HG03108 (cell line): ENCODE results near the gene CAPSL.
"Not testable (repeated sequence)": the region's sequence is repeated elsewhere in the genome, so short reads cannot be mapped to it uniquely, and the experiment has no call there.

Experiments
- ATAC-seq: cut with Tn5 transposase; IDR thresholded peaks from one replicate; pipeline ENCODE4 v1.9.1; 2021; ENCODE audit warnings: moderate library complexity; ENCODE audit not compliant: unreplicated experiment

The CAPSL gene

DNA sequence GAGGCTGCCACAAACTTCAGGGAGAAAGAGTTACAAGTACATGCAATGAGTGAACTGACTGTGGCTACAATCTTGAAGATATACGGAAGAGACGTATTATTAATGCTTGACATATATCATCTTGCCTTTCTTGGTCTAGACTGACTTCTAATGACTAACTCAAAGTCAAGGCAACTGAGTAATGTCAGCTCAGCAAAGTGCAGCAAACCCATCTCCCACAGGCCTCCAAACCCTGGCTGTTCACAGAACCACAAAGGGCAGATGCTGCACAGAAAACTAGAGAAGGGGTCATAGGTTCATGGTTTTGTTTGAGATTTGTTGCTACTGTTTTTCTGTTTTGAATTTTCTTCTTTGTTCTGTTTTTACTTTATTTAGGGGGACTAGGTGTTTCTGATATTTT lies 60.8 kb downstream of the CAPSL start:
- no peak for ATAC-seq

DNA sequence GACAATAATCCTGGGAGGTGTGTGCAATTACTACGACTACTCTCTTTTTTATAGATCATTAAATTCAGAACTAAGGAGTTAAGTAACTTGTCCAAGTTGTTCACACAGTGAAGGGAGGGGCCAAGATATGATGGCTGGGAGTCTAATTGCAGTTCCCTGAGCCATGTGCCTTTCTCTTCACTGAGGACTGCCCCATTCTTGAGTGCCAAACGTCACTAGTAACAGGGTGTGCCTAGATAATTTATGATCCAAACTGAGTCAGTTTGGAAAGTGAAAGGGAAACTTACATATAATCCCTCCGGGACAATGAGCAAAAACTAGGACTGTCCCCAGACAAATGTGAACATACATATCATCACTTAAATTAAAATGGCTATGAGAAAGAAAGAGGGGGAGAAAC lies 61.5 kb downstream of the CAPSL start:
- ATAC-seq, result no peak

DNA sequence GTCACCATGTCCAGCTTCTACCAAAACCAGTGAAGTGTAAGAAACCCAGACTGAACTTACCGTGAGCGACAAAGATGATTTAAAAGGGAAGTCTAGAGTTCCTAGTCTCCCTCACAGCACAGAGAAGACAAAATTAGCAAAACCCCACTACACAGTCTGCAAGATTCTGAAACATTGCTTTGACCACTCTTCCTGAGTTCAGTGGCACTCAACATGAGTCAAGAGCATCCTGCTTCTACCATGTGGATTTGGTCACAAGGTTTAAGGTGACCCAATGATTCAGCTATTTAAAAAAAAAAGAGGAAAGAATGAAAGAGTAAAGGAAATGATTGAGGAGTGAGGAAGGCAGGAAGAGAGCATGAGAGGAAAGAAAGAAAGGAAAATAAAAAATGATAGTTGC lies 62.0 kb downstream of the CAPSL start:
- ATAC-seq, result no peak

DNA sequence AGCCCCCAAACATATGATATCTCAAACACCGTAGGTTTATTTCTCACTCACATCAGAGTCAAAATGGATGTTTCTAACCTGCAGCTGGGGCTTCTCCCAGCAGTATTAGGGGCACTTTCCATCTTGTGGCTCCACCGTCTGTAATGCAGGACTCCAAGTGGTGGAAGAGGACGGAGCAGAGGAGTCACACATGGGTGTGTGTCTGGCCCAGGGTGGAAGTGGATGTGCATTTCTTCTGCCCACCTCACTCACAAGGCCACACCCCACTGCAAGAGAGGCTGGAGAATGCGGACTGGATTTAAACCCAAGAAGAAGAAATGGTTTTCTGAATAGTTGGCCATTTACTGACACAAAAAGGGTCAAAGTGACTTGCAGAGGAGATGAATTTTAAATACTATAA lies 67.8 kb downstream of the CAPSL start:
- no peak for ATAC-seq

DNA sequence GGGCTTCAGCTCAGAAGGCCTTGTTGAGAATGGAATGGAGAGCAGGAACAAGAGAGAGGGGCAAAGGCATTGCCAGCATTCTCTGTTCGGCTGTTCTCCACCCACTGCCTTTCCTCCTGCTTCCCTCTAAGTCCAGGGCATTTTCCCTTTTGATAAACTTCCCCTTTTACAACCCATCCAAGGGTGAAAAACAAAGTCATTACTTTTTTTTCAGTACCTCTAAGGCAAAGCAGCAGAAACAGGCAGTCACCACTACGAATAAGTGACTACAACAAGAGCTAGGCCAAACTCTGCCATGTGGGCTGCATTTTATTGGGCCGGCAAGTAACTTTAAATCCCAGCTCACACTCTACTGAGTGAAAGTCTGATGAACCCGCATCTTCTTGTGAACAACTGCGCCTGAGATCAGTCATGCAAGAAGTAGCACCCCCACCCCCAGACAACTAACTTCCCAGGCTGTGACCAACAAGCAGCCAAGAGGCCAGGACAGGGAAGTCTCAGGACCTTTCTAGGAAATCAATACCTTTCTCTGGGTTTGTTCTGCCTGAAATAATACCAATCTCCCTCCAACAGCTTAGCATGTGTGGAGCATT lies 68.6 kb downstream of the CAPSL start:
- no peak for ATAC-seq

DNA sequence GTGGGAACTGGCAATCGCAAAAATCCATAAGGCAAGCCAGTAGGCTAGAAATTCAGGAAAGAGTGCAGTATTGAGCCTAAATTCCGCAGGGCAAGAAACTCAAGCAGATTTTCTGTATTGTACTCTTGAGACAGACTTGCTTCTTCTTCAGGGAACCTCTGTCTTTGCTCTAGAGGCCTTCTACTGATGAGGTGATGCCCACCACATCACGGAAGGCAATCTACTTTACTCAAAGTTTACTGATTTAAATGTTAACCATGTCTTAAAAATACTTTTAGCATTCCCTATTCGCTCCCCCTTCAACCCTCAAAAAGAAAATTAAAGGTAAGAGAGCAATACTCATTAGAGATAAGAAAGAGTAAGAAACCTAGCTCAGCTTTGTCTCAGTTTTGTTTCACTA lies 70.4 kb downstream of the CAPSL start:
- no peak for ATAC-seq

DNA sequence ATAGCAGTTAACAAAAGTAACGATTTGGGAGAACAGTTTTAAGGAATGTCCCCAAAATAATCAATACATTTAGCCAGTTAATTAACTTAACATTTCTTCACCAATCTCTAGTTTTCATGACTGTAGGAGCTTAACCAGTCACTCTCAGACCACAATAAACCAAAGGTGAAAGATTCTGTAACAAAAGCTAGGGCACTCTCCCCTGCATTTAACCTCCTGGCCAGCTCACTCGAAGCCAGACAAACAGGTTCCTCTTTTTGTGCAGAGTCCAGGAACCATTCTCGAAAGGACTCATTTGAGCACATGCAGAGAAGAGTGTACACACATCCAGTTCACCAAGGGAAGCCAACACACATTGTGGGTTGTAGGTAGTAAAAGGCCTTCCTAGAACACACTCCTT lies 75.3 kb downstream of the CAPSL start:
- ATAC-seq, result no peak

DNA sequence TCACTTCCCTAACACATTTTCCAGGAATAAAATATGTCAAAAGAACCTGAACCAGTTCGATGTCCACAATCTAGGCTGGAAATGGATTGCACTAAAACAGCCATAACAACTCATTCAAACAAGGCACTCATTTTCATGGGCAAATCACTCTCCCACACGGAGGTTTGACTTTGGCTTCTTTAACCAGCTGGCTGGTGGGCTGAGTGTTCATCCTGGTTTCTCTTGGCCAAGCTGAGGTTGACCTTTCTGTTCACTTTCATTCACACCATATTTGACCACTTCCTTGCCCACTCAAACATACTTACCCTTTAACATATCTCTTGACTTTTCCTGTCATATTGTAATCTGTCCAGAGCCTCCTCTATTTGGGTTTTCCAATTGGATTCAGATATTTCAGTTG lies 76.3 kb downstream of the CAPSL start:
- ATAC-seq, result no peak

DNA sequence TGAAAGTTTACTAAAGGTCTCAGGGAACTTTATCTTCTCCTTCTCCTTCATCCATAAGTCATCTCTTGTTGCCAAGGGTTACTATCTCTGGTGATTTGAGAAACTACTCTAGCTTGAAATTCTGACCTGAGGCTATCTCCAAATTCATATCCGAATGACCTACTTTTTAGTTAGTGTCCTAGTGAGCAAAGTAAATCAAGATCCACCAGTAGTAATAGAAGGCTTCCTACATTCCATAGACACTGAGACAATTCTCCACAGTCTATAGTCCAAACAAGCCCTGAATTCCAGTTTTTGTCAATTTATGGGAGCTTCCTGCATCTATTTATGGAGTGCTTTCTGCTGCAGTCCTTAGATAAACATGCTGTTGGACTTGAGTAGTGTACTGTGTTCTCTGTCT lies 76.7 kb downstream of the CAPSL start:
- ATAC-seq, result no peak

DNA sequence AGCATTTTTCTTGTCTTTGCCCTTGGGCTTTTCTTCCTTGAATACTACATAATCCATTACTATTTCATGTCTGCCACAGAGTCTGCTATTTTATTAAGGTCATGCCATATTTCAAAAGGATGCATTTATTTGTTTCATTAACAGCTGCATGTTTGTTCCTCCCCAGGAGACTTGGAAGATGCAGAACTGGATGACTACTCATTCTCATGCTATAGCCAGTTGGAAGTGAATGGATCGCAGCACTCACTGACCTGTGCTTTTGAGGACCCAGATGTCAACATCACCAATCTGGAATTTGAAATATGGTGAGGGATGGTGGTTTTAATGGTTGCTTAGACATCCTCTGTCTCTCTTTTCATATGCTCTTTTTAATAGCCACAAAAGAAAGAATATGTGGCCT lies 77.7 kb downstream of the CAPSL start:
- no peak for ATAC-seq

DNA sequence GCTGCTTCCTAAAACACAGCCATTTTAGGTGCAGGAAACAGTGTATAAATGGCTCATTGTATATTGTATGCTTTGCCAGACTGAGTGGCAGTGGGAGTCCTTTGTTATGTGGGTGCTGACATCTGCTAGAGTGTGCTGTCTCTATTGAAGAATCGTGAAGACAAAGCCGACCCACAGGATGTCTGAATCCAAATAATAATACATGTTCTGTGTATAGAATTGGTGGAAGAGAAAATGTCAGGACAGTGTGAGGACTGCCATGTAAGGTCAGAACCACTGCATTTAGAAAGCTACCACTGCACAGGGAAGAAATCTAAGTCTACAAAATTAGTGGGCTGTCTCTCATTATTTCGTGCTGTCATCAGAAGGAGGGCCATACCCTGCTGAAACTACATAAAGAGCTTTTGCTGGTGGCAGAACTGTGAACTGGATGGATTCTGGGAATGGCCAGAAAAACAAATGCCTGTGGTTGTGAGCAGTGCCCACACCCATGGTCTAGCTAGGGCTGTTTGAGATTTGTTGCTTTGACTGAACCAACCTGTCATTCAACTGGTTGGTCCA lies 79.2 kb downstream of the CAPSL start:
- ATAC-seq, result no peak

DNA sequence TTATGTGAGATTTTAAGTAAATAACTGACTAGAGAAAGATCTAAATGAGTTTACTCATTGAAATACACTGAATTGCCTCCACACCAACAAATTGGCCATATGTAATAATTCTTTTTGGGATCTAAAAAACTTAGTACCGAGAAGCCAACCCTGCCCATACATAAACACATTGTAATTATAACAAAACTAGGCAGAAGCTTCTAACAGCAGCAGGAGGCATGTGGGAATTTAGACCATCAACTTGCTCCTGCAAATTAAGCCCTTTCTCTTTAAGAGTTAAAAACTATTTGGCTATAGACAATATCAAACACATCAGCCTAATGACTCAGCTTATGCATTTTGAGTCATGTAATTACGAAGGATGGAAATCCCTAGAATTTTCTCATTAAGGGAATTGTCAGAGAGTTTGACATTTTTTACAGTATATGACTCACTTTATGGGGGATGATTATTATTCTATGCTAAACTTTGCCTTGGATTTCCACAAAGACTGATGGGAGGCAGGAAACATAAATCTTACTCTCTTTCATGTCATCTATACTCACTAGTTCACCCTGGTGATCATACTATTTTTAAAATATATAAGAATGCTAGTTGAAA lies 80.7 kb downstream of the CAPSL start:
- no peak for ATAC-seq

DNA sequence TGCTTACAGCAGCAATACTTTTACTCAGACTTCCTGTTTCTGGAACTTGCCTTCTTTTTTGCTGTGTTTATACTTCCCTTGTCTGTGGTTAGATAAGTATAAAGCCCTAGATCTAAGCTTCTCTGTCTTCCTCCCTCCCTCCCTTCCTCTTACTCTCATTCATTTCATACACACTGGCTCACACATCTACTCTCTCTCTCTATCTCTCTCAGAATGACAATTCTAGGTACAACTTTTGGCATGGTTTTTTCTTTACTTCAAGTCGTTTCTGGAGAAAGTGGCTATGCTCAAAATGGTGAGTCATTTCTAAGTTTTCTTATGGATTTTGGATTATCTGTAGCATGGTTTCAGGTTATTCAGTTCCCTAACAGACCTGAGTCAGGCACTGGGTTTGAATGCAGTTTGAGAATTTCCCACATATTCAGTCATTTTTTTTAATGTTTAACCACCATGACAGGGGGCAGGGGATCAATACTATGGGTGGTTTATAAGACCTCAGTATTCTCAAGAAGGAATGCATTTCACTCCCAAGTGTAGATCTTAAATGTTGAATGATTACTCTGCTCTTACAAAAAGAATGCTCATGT lies 81.6 kb downstream of the CAPSL start, which contains the start of gene IL7R:
Gene IL7R (plus strand): TSS at position 127 of the 587 bp plus-strand sequence. CDS start 87 bp downstream, at position 214.
- no peak for ATAC-seq

DNA sequence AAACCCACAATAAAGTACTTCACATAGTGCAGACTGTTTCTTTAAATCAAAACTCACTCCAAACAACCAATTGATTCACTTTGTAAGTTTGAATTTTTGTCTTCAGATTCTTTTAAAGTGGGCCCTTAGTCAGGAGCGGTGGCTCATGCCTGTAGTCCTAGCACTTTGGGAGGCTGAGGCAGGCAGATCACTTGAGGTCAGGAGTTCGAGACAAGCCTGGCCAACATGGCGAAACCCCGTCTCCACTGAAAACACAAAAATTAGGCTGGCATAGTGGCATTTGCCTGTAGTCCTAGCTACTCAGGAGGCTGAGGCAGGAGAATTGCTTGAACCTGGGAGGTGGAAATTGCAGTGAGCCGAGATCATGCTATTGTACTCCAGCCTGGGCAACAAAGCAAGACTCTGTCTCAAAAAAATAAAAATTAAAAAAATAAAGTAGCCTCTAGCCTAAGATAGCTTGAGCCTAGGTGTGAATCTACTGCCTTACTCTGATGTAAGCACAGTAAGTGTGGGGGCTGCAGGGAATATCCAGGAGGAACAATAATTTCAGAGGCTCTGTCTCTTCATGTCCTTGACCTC lies 82.1 kb downstream of the CAPSL start:
- not testable (repeated sequence) for ATAC-seq

DNA sequence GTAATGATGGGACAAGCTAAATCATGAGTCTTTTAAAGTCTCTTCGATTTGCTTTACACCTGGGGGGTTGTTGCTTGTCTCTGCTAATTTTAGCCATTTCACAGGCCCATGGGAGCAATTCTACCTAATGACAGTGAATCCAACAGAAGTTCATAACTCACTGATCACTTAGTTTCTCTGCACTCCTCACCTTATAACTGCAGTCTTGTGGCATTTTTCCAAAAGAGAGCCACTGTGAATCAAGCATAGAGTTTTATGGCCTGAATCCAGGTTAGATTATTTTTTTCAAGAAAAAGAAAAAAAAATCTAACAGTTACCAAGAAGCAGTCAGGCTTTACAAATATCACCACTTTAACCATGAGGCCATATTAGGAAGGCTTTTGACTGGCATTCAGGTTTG lies 83.2 kb downstream of the CAPSL start:
- ATAC-seq, result no peak
